Esophagus muscularis mucosa (tissue), 4 donors: ENCODE results near the gene FNDC11. TPM values are rescaled to one million over a fixed set of nuclear protein-coding genes. Genes with fewer than 3 reads are reported as not detected.

Source experiments
- DNase-seq: peaks from one replicate; pipeline ENCODE4 v3.0.0-alpha.2; 2017; ENCODE audit errors: extremely low spot score
- H3K27ac ChIP-seq, 4 donors: fragments of 200-600 bp; sonication (generic); replicated peaks in 1 of 4; 1 replicate in 3 of 4; 2 replicates in 1 of 4; pipeline ENCODE4 v1.5.1; 2016 to 2019; ENCODE audit warnings: mild to moderate bottlenecking in 1 of 4
- H3K27me3 ChIP-seq, 4 donors: fragments of 200-600 bp; sonication (generic); one replicate each; pipeline versions ENCODE4 v1.5.1 to v1.6.0; 2016 to 2019
- H3K36me3 ChIP-seq, 4 donors: fragments of 200-600 bp; sonication (generic); one replicate each; pipeline ENCODE4 v1.5.1; 2016 to 2019
- H3K4me1 ChIP-seq, 4 donors: fragments of 200-600 bp; sonication (generic); one replicate each; pipeline ENCODE4 v1.5.1; 2016 to 2019
- H3K4me3 ChIP-seq, 4 donors: fragments of 200-600 bp; sonication (generic); 1 replicate in 2 of 4; 2 replicates in 2 of 4; pipeline ENCODE4 v1.5.1; 2016 to 2019; ENCODE audit warnings: mild to moderate bottlenecking in 4 of 4, moderate library complexity in 1 of 4
- H3K9me3 ChIP-seq, 4 donors: fragments of 200-600 bp; sonication (generic); 1 replicate in 3 of 4; 2 replicates in 1 of 4; pipeline ENCODE4 v1.5.1; 2016 to 2019
- CTCF ChIP-seq, 3 experiments: fragments of 200-600 bp in 2 of 3; fragments of 450-650 bp in 1 of 3; sonication (generic) in 2 of 3; IDR thresholded peaks; one replicate each; pipeline ENCODE4 v1.5.1; 2017 to 2019; ENCODE audit warnings: antibody characterized with exemption in 3 of 3, mild to moderate bottlenecking in 2 of 3, moderate library complexity in 1 of 3
- EP300 ChIP-seq: sonication (generic); formaldehyde crosslinking; IDR thresholded peaks from one replicate; pipeline ENCODE4 v1.6.1; 2017; ENCODE audit warnings: antibody characterized with exemption
- POLR2A ChIP-seq: fragments of 450-650 bp; IDR thresholded peaks from one replicate; pipeline ENCODE4 v1.6.1; 2017; ENCODE audit warnings: antibody characterized with exemption, moderate library complexity, mild to moderate bottlenecking, low read depth
- POLR2AphosphoS5 ChIP-seq, 2 donors: sonication (generic); formaldehyde crosslinking; IDR thresholded peaks; one replicate each; pipeline ENCODE4 v1.6.1; 2017; ENCODE audit warnings: antibody characterized with exemption in 2 of 2
- WGBS: methylation state at CpG from one replicate; pipeline ENCODE4 v1.1.5; 2018; 5-methylcytosine and 5-hydroxymethylcytosine counted together
- intact Hi-C: fragments of 100-400 bp; cut with DNase I; formaldehyde crosslinking; loops from one replicate; pipeline ENCODE4 v1.15.1; 2023
- total RNA-seq, 4 donors: library from RNA; depleted of rRNA; stranded (reverse); fragments of >200 nt; gene quantifications; one replicate each; pipeline versions ENCODE4 v1.1.0 to v1.2.1, GENCODE V29; 2016

The FNDC11 gene
- total RNA-seq, 4 donors from 2014 or later, result 0.23 to 0.83 (median 0.44) TPM

- no peak overlapping the region for H3K4me3 ChIP-seq
- DNase-seq, result no peak
- peaks cover 8 to 15% (median 9%) of the 10 kb centered on the region in 4 donors for H3K4me1 ChIP-seq
- peaks cover 0 to 53% (median 6%) of the 10 kb centered on the region in 4 donors for H3K27me3 ChIP-seq
- TF ChIP-seq CTCF (IDR thresholded peaks at IDR 0.05) (no peak), EP300 (no peak), POLR2AphosphoS5 (IDR thresholded peaks at IDR 0.05) (no peak), POLR2A (no peak)
- no peaks in the 10 kb centered on the region for H3K36me3 ChIP-seq
- H3K9me3 ChIP-seq, result no peaks in the 10 kb centered on the region
- no peak overlapping the region for H3K27ac ChIP-seq
- WGBS, result 85% methylated on average over 10 of the region's 10 CpGs
- intact Hi-C loops, result no loop called here
These were observed 11.3 kb upstream of the FNDC11 start for GRCh38 chr20:63542696-63543095.

DNA sequence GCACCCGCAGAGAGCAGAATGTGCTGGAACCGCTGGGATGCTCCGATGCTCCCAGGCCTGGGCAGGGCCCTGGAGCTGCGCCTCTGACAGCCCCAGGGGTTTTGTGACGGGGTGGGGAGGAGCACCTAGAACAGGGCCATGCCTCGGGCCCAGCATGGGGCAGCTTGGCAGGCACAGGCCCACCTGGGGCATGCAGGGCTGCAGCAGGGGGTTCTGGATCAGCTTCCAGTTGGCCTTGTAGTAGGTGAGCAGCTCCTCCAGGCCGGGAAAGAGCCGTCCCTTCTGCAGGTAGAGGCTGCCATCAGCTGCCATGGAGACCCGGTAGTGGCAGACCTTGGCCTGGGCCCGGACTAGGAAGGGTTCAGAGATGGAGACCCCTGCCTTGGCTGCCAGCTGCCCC lies 10.8 kb upstream of the FNDC11 start:
- intact Hi-C loops, result no loop called here
- no peak for DNase-seq

GRCh38 chr20:63543733-63544132 lies 10.2 kb upstream of the FNDC11 start:
- intact Hi-C loops, result no loop called here
- no peak overlapping the region for H3K27ac ChIP-seq
- 91% methylated on average over 6 of the region's 6 CpGs for WGBS

More for the DNA sequence above, 10.8 kb upstream of the FNDC11 start:
- no peak for TF ChIP-seq EP300
- TF ChIP-seq CTCF (IDR thresholded peaks at IDR 0.05), result no peak
- no peak for TF ChIP-seq POLR2A
- no peak for TF ChIP-seq POLR2AphosphoS5 (IDR thresholded peaks at IDR 0.05)
- Histone ChIP-seq H3K27me3 (peaks cover 0 to 53% (median 10%) of the 10 kb centered on the region in 4 donors), H3K27ac (no peak overlapping the region), H3K4me3 (no peak overlapping the region), H3K9me3 (no peaks in the 10 kb centered on the region), H3K4me1 (peaks cover 4 to 13% (median 5%) of the 10 kb centered on the region in 4 donors), H3K36me3 (no peaks in the 10 kb centered on the region)
- WGBS, result 76% methylated on average over 9 of the region's 10 CpGs

DNA sequence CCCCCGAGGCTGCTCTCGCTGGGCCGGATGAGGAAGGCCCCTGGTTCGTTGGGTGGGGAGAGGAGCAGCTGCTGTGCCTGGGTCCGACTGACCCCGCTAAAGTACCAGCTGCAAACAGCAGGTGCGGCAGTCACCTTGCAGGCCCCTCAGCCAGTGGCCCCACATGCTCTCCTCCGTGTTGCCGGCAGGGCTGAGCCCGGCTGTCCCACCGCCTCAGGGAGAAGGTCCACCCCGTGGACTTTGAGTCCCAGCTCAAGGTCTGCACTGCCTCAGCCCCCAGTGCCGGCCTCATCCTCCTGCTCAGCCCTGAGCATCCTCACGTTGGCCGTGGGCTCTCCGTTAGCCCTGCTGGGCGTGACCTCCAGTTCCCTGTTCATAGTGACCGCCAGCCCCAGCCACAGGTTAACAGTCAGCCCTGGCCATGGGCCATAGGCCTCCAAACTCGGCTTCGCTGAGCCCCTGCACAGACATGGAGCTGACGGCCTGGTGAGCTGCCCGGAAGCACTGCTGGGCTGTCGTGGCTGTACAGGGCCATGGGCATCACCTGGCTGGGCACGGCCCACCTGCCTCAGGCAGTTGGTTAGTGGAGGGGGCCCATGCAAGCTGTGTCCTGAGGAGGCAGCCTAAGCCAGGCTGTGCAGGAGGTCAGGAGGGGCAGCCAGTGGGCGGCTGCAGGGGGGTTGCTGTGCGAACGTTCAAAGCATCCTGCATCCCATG lies 9.6 kb upstream of the FNDC11 start:
- Histone ChIP-seq H3K27me3 (peaks cover 0 to 58% (median 15%) of the 10 kb centered on the region in 4 donors), H3K9me3 (no peaks in the 10 kb centered on the region), H3K4me1 (peaks cover 0 to 6% (median 0%) of the 10 kb centered on the region in 4 donors), H3K4me3 (no peak overlapping the region), H3K36me3 (no peaks in the 10 kb centered on the region), H3K27ac (no peak overlapping the region)
- 74% methylated on average over 22 of the region's 27 CpGs for WGBS
- DNase-seq, result no peak
- no peak for TF ChIP-seq CTCF (IDR thresholded peaks at IDR 0.05)
- no peak for TF ChIP-seq POLR2A
- TF ChIP-seq POLR2AphosphoS5 (IDR thresholded peaks at IDR 0.05), result no peak
- TF ChIP-seq EP300, result no peak
- intact Hi-C loops, result no loop called here

More at GRCh38 chr20:63543733-63544132, 10.2 kb upstream of the FNDC11 start:
- Histone ChIP-seq H3K4me3 (no peak overlapping the region), H3K36me3 (no peaks in the 10 kb centered on the region), H3K4me1 (peaks cover 0 to 7% (median 0%) of the 10 kb centered on the region in 4 donors), H3K27me3 (peaks cover 0 to 55% (median 12%) of the 10 kb centered on the region in 4 donors), H3K9me3 (no peaks in the 10 kb centered on the region)
- TF ChIP-seq EP300 (no peak), POLR2AphosphoS5 (IDR thresholded peaks at IDR 0.05) (no peak), POLR2A (no peak), CTCF (IDR thresholded peaks at IDR 0.05) (no peak)
- no peak for DNase-seq
